Activated B cell treated with CpG ODN at 0.5 μM for 24 hours (primary cell): ENCODE data around the gene MAP3K21. TPM values are rescaled to one million over a fixed set of nuclear protein-coding genes. Genes with fewer than 3 reads are reported as not detected.
A peak's percentile ranks its signal among the peaks of the same experiment; 100 is the strongest.

Source experiments
- ATAC-seq: fragments of 200-7000 bp; cut with Tn5 transposase; one replicate; pipeline ENCODE4 v1.10.0; 2021; ENCODE audit warnings: low read depth, mild to moderate bottlenecking, moderate library complexity
- CTCF ChIA-PET: fragments of 350-600 bp; sonication (Branson Sonifier 250); formaldehyde crosslinking; loops from one replicate; lab custom pipeline; 2021; ENCODE audit warnings: antibody characterized with exemption; lab: Charles Lee
- POLR2A ChIA-PET: fragments of 350-600 bp; sonication (Branson Sonifier 250); formaldehyde crosslinking; loops from one replicate; lab custom pipeline; 2021; ENCODE audit warnings: antibody characterized with exemption; lab: Charles Lee
- DNase-seq: peaks from one replicate; pipeline ENCODE4 v3.0.0; 2022
- H3K27ac Mint-ChIP-seq: one replicate; pipeline ENCODE4 v1.8.0; 2020; ENCODE audit warnings: mixed read lengths
- H3K27me3 Mint-ChIP-seq: one replicate; pipeline ENCODE4 v1.8.0; 2021; ENCODE audit warnings: mixed read lengths
- H3K36me3 Mint-ChIP-seq: one replicate; pipeline ENCODE4 v1.8.0; 2021; ENCODE audit warnings: low read depth, mixed read lengths
- H3K4me1 Mint-ChIP-seq: one replicate; pipeline ENCODE4 v1.8.0; 2021; ENCODE audit warnings: mixed read lengths
- H3K4me3 Mint-ChIP-seq: one replicate; pipeline ENCODE4 v1.8.0; 2020; ENCODE audit warnings: mild to moderate bottlenecking, mixed read lengths
- H3K9me3 Mint-ChIP-seq: one replicate; pipeline ENCODE4 v1.8.0; 2020; ENCODE audit warnings: mixed read lengths
- intact Hi-C: fragments of 100-400 bp; cut with micrococcal nuclease; formaldehyde crosslinking; loops from one replicate; pipeline ENCODE4 v1.15.1; 2024
- total RNA-seq: library from RNA; stranded (reverse); gene quantifications from 2 replicates; pipeline ENCODE4 v1.2.3, GENCODE V29; 2022
- TF ChIP-seq, protein P1 (sequence below): fragments of 200-600 bp; IDR thresholded peaks from one replicate; pipeline ENCODE4 v1.8.0; 2022; ENCODE audit warnings: antibody characterized with exemption, mild to moderate bottlenecking

The MAP3K21 gene
- total RNA-seq, 1 donor from 2014 or later: 1.5 TPM

DNA sequence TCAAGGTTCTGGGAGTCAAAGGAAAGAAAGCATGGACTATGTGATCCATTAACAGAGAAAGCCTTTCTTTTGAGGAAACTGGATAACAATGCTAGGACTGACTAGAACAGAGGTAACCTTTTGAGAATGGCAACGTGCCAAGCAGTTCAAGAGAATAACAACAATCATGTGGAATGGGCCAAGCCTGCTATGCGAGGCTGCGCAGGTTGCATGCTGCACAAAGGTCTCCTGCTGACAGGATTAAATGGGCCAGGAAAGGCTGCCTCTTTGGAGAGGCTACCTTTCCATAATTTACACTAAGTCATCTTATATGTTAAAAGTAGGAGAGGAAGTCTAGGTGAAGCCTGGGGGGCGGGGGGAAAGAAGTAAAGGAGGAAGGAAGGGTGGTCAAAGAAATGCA lies 37.8 kb upstream of the MAP3K21 start:
- ChIA-PET POLR2A (no interaction called here), CTCF (interaction anchor here (1.2 kb wide), 1 partner anchor 15 kb away, joined by 4 read pairs; no protein-coding TSS in a partner anchor)
- H3K4me3 Mint-ChIP-seq: no peak overlapping the region
- H3K36me3 Mint-ChIP-seq: peaks cover 5% of the 10 kb centered on the region
- TF ChIP-seq, protein P1, sequence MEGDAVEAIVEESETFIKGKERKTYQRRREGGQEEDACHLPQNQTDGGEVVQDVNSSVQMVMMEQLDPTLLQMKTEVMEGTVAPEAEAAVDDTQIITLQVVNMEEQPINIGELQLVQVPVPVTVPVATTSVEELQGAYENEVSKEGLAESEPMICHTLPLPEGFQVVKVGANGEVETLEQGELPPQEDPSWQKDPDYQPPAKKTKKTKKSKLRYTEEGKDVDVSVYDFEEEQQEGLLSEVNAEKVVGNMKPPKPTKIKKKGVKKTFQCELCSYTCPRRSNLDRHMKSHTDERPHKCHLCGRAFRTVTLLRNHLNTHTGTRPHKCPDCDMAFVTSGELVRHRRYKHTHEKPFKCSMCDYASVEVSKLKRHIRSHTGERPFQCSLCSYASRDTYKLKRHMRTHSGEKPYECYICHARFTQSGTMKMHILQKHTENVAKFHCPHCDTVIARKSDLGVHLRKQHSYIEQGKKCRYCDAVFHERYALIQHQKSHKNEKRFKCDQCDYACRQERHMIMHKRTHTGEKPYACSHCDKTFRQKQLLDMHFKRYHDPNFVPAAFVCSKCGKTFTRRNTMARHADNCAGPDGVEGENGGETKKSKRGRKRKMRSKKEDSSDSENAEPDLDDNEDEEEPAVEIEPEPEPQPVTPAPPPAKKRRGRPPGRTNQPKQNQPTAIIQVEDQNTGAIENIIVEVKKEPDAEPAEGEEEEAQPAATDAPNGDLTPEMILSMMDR: no peak
- no peaks in the 10 kb centered on the region for H3K27me3 Mint-ChIP-seq
- no peak overlapping the region for H3K27ac Mint-ChIP-seq
- ATAC-seq (no peak), DNase-seq (no peak)
- intact Hi-C loops: loop anchor here (2.0 kb wide), 1 partner anchor 17 kb away; no protein-coding TSS in a partner anchor
- H3K4me1 Mint-ChIP-seq: peaks cover 6% of the 10 kb centered on the region
- H3K9me3 Mint-ChIP-seq: no peaks in the 10 kb centered on the region

DNA sequence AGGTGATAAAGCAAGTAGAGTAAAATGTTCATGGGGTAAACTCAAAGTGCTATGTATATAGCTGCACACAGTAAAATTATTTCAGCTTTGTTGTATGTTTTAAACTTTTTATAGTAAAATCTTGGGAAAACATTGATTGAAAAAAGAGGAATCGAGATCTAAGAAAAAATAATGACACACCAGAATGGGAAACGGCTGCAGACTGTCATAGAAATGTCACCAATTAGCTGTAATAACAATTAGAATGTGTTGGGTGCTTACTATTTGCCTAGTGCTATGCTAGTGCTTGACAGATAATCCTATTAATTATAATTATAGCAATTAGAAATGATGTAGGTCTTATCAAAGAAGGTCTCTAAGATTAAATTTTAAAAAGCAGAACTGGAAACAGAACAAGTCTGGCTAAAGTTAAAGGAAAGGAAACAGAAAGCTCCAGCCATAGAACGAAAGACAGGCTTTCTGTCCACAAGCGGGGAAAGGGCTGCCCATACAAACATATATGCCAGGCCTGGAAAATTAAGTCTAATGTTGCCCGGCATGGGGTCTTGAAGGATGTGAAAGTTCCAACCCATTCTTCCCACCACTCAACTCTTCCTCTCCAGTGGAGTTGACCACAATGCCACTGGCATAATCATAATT lies 37.0 kb upstream of the MAP3K21 start:
- TF ChIP-seq, protein P1: no peak
- Mint-ChIP-seq H3K27me3 (no peaks in the 10 kb centered on the region), H3K27ac (no peak overlapping the region), H3K36me3 (peaks cover 5% of the 10 kb centered on the region), H3K4me3 (no peak overlapping the region), H3K4me1 (peaks cover 12% of the 10 kb centered on the region), H3K9me3 (no peaks in the 10 kb centered on the region)
- DNase-seq (no peak), ATAC-seq (no peak)
- CTCF ChIA-PET: interaction anchor here (1.2 kb wide), 1 partner anchor 14 kb away, joined by 4 read pairs; no protein-coding TSS in a partner anchor
- intact Hi-C loops: no loop called here
- POLR2A ChIA-PET: no interaction called here

DNA sequence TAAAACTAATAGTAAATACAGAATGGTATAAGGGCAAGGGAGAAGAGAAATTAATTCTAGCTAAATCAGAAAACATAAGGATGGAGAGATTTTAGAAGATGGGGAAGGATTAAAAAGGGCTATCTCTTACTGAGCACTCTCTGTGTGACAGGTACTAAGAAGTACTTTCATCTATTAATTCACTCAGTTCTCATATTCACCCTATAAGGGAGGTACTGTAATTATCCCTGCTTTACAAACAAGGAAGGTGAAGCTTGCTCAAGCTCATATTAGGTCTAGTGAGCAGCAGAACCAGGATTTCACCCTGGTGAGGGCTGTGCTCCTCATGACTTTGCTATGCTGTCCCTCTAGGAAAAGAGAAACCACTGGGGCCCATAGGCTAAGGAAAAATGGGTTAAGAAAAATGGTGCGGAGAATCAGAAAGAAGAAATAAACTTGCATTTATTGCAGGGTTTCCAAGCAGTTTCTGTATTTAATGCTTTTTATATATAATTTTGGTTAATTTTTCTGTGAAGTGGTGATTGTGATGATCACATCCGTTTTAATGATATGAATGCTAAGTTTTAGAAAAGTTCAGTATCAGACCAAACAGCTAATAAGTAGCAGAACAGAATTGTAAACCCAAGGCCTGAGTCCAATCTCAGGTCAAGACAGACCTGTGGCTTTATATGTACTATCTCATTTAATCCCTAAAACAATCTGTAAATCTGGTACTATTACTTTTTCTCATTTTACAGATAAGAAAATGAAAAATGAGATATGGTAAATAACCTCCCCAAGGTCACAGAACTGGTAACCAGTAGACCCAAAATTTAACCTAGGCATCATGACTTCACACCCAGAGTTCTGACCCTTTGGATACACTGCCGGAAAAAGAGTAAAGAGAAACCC lies 33.7 kb upstream of the MAP3K21 start:
- ATAC-seq (no peak), DNase-seq (no peak)
- intact Hi-C loops: no loop called here
- H3K4me1 Mint-ChIP-seq: peaks cover 18% of the 10 kb centered on the region
- no peak overlapping the region for H3K27ac Mint-ChIP-seq
- no peaks in the 10 kb centered on the region for H3K36me3 Mint-ChIP-seq
- TF ChIP-seq, protein P1: no peak
- H3K4me3 Mint-ChIP-seq: no peak overlapping the region
- POLR2A ChIA-PET: no interaction called here
- no peaks in the 10 kb centered on the region for H3K27me3 Mint-ChIP-seq
- no peaks in the 10 kb centered on the region for H3K9me3 Mint-ChIP-seq
- CTCF ChIA-PET: interaction anchor here (1.4 kb wide), 1 partner anchor 12 kb away, joined by 5 read pairs; no protein-coding TSS in a partner anchor

DNA sequence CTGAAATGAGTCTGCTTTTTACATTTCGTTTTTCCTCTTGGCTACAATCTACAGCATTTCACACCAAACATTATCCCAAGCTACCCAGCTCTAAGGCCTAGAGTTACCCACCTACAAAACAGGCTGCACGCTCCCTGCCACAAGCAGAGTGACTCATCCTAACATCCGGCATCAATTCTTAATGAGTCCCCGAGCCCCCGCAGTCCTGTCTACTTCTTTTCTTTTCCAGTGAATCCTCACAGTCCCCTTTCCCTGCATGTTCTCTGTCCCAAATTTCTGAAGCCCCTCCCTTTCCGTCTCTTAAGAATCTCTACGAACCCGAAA lies 32.6 kb upstream of the MAP3K21 start:
- Mint-ChIP-seq H3K9me3 (no peaks in the 10 kb centered on the region), H3K4me3 (peak overlapping the region; percentile 84), H3K27me3 (no peaks in the 10 kb centered on the region), H3K4me1 (peaks cover 14% of the 10 kb centered on the region), H3K27ac (peak overlapping the region; percentile 69), H3K36me3 (no peaks in the 10 kb centered on the region)
- CTCF ChIA-PET: interaction anchor here (1.4 kb wide), 1 partner anchor 11 kb away, joined by 5 read pairs; no protein-coding TSS in a partner anchor
- DNase-seq (no peak), ATAC-seq (peak; percentile 63)
- intact Hi-C loops: loop anchor here (1.0 kb wide), 2 partner anchors 32 to 345 kb away; partner anchors contain the start of genes MAP3K21 and NTPCR
- POLR2A ChIA-PET: interaction anchor here (0.7 kb wide), 1 partner anchor 1079 kb away, joined by 3 read pairs; the partner anchor contains the start of gene COA6
- TF ChIP-seq, protein P1: no peak
